ENCODE data around the gene TFAM.

Gene TFAM

DNA sequence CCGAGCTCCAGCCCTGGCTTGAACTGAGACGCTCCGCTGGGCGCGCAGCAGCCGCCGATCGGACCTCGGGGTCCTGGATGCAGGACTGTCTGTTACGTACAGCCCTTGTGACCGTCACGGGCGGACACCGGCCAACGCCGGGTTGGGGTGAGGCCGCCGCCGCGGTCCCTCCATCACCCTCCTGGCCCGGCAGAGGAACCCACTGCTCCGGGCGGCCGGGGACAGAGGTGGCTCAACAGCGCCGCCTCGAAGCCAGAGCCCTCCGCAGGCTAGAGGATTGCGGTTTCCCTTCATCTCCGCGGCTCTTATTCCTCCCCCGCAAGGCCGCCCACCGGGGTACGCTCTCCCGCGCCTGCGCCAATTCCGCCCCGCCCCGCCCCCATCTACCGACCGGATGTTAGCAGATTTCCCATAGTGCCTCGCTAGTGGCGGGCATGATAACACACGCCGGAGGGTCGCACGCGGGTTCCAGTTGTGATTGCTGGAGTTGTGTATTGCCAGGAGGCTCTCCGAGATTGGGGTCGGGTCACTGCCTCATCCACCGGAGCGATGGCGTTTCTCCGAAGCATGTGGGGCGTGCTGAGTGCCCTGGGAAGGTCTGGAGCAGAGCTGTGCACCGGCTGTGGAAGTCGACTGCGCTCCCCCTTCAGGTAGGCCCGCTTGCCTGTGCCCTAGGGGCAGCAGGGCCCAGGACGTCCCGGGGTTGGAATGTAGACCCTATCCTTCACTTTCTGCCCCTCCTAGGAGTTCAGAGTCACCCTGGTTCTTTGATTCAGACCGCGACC lies at the start of gene TFAM:
TFAM (plus strand) TSS at position 412 of the 785 bp plus-strand sequence; CDS start at position 550, 138 bp downstream.
- peak within 1 kb of the TSS; percentile 96 for H3K4me3 ChIP-seq (replicated peaks; ENCODE audit: low read depth, low read length)
- peak; percentile 78 for DNase-seq (ENCODE audit: extremely low read depth, low read depth)
- TF ChIP-seq, protein P1, sequence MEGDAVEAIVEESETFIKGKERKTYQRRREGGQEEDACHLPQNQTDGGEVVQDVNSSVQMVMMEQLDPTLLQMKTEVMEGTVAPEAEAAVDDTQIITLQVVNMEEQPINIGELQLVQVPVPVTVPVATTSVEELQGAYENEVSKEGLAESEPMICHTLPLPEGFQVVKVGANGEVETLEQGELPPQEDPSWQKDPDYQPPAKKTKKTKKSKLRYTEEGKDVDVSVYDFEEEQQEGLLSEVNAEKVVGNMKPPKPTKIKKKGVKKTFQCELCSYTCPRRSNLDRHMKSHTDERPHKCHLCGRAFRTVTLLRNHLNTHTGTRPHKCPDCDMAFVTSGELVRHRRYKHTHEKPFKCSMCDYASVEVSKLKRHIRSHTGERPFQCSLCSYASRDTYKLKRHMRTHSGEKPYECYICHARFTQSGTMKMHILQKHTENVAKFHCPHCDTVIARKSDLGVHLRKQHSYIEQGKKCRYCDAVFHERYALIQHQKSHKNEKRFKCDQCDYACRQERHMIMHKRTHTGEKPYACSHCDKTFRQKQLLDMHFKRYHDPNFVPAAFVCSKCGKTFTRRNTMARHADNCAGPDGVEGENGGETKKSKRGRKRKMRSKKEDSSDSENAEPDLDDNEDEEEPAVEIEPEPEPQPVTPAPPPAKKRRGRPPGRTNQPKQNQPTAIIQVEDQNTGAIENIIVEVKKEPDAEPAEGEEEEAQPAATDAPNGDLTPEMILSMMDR (IDR thresholded peaks at IDR 0.05; ENCODE audit: low read depth, low read length, missing control alignments) = peak; percentile 61

DNA sequence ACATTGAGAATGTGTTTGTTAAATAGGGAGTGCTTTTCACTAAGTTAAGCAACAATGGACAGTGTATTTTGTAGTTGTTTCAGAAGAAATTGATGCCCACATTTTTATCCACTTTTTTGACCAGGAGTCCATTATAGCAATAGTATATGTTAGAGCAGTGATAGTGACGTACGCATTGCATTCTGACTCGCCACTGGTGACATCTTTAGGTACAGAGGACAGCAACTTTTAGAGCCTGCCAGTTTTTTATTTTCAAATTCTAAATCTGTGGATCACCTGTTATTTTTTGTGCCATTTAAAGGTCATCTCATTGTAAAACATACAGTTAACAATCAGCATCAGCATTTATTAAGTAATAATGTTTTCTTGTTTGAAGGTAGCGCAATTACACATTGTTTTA lies 49.0 kb upstream of the TFAM start:
- no peak for DNase-seq (ENCODE audit: extremely low read depth, low read depth)
- H3K4me3 ChIP-seq (replicated peaks; ENCODE audit: low read depth, low read length) = peak overlapping the region; percentile 87
- TF ChIP-seq, protein P1 (IDR thresholded peaks at IDR 0.05; ENCODE audit: low read depth, low read length, missing control alignments) = no peak

DNA sequence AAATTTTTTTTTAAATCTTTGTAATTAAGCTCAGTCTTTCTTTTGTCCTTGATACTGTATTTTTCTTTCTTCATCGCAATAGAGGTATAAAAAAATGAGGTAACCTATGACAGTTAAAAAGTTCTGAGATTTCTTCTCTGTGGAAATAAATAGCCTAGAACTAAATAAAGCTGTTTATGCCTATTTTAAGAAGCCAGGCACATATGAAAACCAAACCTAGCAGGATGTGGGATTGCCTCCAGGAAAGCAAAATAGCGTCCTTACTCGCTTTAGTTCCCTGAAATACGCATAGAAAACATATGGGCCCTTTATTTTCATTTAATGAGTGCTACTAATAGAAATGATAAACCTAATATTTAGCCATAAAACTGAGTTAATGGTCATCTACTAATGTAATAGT lies 43.8 kb upstream of the TFAM start:
- TF ChIP-seq, protein P1 (IDR thresholded peaks at IDR 0.05; ENCODE audit: low read depth, low read length, missing control alignments) = no peak
- no peak overlapping the region for H3K4me3 ChIP-seq (replicated peaks; ENCODE audit: low read depth, low read length)
- DNase-seq (ENCODE audit: extremely low read depth, low read depth) = no peak

DNA sequence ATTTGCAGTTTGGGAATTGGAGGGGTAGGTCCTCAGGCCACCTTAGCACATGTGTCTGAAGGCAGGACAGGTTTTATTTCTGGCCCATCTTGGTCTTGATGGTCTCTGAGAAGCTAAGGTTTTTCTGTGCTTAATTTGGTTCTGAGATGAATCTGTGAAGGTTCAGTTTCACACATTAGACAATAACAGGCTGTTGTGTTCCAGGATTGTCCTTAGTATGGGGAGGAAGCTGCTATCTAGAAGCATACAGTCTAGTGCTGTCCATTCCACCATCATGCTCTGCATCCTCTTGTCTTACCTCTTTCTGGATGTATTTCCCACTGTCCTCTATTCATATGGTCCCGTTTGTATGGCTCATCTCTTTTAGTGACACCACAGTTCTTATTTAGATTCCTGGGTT lies 43.3 kb upstream of the TFAM start:
- TF ChIP-seq, protein P1 (IDR thresholded peaks at IDR 0.05; ENCODE audit: low read depth, low read length, missing control alignments) = no peak
- H3K4me3 ChIP-seq (replicated peaks; ENCODE audit: low read depth, low read length) = no peak overlapping the region
- DNase-seq (ENCODE audit: extremely low read depth, low read depth) = no peak

DNA sequence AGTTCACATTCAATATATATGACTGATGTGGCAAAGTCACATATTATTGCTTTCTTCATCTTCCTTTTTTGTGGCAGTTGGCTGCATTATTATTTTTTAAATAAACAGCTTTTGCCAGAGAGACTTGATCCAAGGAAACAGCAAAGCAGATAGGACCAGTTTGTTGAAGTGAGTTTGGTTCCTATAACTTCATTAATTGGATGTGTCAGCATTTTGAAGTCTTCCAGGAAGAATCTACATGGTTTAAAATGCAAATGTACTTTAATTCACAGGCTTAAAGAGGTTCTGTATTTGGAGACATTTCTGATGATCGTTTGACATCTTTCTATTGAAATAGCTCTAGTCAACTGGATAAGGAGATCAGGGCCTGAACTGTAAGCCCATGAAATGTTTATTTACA lies 37.2 kb upstream of the TFAM start:
- DNase-seq (ENCODE audit: extremely low read depth, low read depth) = no peak
- TF ChIP-seq, protein P1 (IDR thresholded peaks at IDR 0.05; ENCODE audit: low read depth, low read length, missing control alignments) = no peak
- H3K4me3 ChIP-seq (replicated peaks; ENCODE audit: low read depth, low read length) = no peak overlapping the region

DNA sequence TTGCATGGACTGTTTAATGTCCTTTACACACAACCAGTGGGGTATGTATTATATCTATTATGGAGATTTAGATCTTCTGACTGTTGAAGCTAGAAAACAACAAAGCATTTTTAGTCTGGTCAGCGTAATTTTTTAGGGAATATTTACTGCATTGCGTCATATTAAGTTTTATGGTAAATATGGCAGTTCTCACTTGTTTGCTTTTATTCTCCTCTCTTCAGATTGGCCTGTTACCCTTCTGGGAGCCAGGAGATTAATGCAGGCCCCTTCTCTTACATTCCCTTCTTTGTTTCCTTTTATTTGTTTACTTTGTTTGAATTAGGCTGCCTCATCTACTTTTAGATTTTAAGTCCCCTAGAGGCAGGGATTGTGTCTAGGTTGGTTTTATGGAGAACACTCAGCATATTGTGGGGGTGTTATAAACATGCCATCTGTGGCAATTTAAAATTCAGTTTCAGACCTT lies 36.6 kb upstream of the TFAM start:
- DNase-seq (ENCODE audit: extremely low read depth, low read depth) = no peak
- TF ChIP-seq, protein P1 (IDR thresholded peaks at IDR 0.05; ENCODE audit: low read depth, low read length, missing control alignments) = no peak
- no peak overlapping the region for H3K4me3 ChIP-seq (replicated peaks; ENCODE audit: low read depth, low read length)

All from HFF-Myc (cell line).